Kidney capillary endothelial cell (primary cell): ENCODE data around the gene FMOD.

Experiments
- DNase-seq: peaks from one replicate; pipeline ENCODE4 v3.0.0-alpha.2; 2018; ENCODE audit warnings: low spot score

FMOD gene

GRCh38 chr1:203351037-203351625 is at the start of gene FMOD:
TSS of gene FMOD (minus strand) at chr1:203351122. CDS start at chr1:203348270, 2,852 bp downstream.
- no peak for DNase-seq

GRCh38 chr1:203396595-203397194 is 45.8 kb upstream of the FMOD start:
- DNase-seq = no peak

GRCh38 chr1:203395751-203396150 is 44.8 kb upstream of the FMOD start:
- DNase-seq = no peak

GRCh38 chr1:203390298-203390697 is 39.4 kb upstream of the FMOD start:
- DNase-seq = peak; percentile 11

GRCh38 chr1:203388683-203389082 is 37.8 kb upstream of the FMOD start:
- no peak for DNase-seq

- no peak for DNase-seq
Measured at GRCh38 chr1:203382026-203382425, 31.1 kb upstream of the FMOD start.

GRCh38 chr1:203381151-203381751 is 30.3 kb upstream of the FMOD start:
- DNase-seq = no peak

- DNase-seq = no peak
Measured at GRCh38 chr1:203380420-203381150, 29.7 kb upstream of the FMOD start.

- no peak for DNase-seq
Measured at GRCh38 chr1:203379825-203380224, 28.9 kb upstream of the FMOD start.

GRCh38 chr1:203378556-203379245 is 27.8 kb upstream of the FMOD start:
- DNase-seq = no peak

- no peak for DNase-seq
Measured at GRCh38 chr1:203373991-203374390, 23.1 kb upstream of the FMOD start.

GRCh38 chr1:203373002-203373401 is 22.1 kb upstream of the FMOD start:
- no peak for DNase-seq

GRCh38 chr1:203371288-203371687 is 20.4 kb upstream of the FMOD start:
- no peak for DNase-seq

GRCh38 chr1:203369666-203370065 is 18.7 kb upstream of the FMOD start:
- DNase-seq = no peak

GRCh38 chr1:203368624-203369451 is 17.9 kb upstream of the FMOD start:
- DNase-seq = no peak

- DNase-seq = no peak
Measured at GRCh38 chr1:203367057-203367456, 16.1 kb upstream of the FMOD start.

GRCh38 chr1:203366476-203366875 is 15.6 kb upstream of the FMOD start:
- DNase-seq = no peak

- no peak for DNase-seq
Measured at GRCh38 chr1:203364806-203365205, 13.9 kb upstream of the FMOD start.

- DNase-seq = no peak
Measured at GRCh38 chr1:203364094-203364801, 13.3 kb upstream of the FMOD start.

GRCh38 chr1:203362720-203363025 is 11.8 kb upstream of the FMOD start:
- DNase-seq = no peak
